GM23248 (cell line): ENCODE results near the gene SLC44A4. TPM values are rescaled to one million over a fixed set of nuclear protein-coding genes. Genes with fewer than 3 reads are reported as not detected.
"Not testable (repeated sequence)": the region's sequence is repeated elsewhere in the genome, so short reads cannot be mapped to it uniquely, and the experiment has no call there.

Experiments
- DNase-seq: peaks from one replicate; pipeline ENCODE4 v3.0.0-alpha.2; 2015
- H2AFZ ChIP-seq: fragments of 200-600 bp; sonication (generic); 2 replicates; pipeline ENCODE4 v1.6.1; 2016; ENCODE audit warnings: antibody characterized with exemption
- H3F3A ChIP-seq: fragments of 200-600 bp; sonication (generic); 2 replicates; pipeline ENCODE4 v1.6.1; 2016; ENCODE audit warnings: mild to moderate bottlenecking, antibody characterized with exemption, mixed run types; ENCODE audit not compliant: insufficient read depth
- H3K27ac ChIP-seq: fragments of 200-600 bp; sonication (generic); 2 replicates; pipeline ENCODE4 v1.5.1; 2016; ENCODE audit warnings: mild to moderate bottlenecking
- H3K27me3 ChIP-seq: fragments of 200-600 bp; sonication (generic); replicated peaks from 2 replicates; pipeline ENCODE4 v1.6.1; 2016; ENCODE audit warnings: mild to moderate bottlenecking; ENCODE audit not compliant: insufficient read depth
- H3K36me3 ChIP-seq: fragments of 200-600 bp; sonication (generic); 2 replicates; pipeline ENCODE4 v1.6.1; 2016; ENCODE audit warnings: low read depth, mild to moderate bottlenecking
- H3K4me1 ChIP-seq: fragments of 200-600 bp; sonication (generic); 2 replicates; pipeline ENCODE4 v1.6.1; 2016; ENCODE audit warnings: mild to moderate bottlenecking; ENCODE audit not compliant: insufficient read depth
- H3K4me2 ChIP-seq: fragments of 200-600 bp; sonication (generic); one replicate; pipeline ENCODE4 v1.6.1; 2016; ENCODE audit warnings: mild to moderate bottlenecking; ENCODE audit not compliant: unreplicated experiment
- H3K4me3 ChIP-seq: fragments of 200-600 bp; sonication (generic); 2 replicates; pipeline ENCODE4 v1.5.1; 2016; ENCODE audit warnings: mild to moderate bottlenecking
- H3K79me2 ChIP-seq: fragments of 200-600 bp; sonication (generic); 2 replicates; pipeline ENCODE4 v1.6.1; 2016; ENCODE audit warnings: mild to moderate bottlenecking; ENCODE audit not compliant: insufficient read depth
- H3K9ac ChIP-seq: fragments of 200-600 bp; sonication (generic); 2 replicates; pipeline ENCODE4 v1.6.1; 2016; ENCODE audit warnings: mild to moderate bottlenecking
- H3K9me2 ChIP-seq: fragments of 200-600 bp; sonication (generic); 2 replicates; pipeline ENCODE4 v1.6.1; 2016; ENCODE audit warnings: mixed run types, mild to moderate bottlenecking, moderate library complexity; ENCODE audit not compliant: insufficient read depth
- H3K9me3 ChIP-seq: fragments of 200-600 bp; sonication (generic); one replicate; pipeline ENCODE4 v1.6.1; 2017; ENCODE audit warnings: low read depth
- H4K20me1 ChIP-seq: fragments of 200-600 bp; sonication (generic); 2 replicates; pipeline ENCODE4 v1.6.0; 2016; ENCODE audit not compliant: insufficient read depth
- EZH2 ChIP-seq: fragments of 200-600 bp; sonication (generic); IDR thresholded peaks from 2 replicates; pipeline ENCODE4 v1.6.1; 2018; ENCODE audit warnings: antibody characterized with exemption, mild to moderate bottlenecking; ENCODE audit not compliant: insufficient read depth, poor library complexity, severe bottlenecking
- EZH2phosphoT487 ChIP-seq: fragments of 200-600 bp; sonication (generic); IDR thresholded peaks from 2 replicates; pipeline ENCODE4 v1.6.1; 2018; ENCODE audit warnings: antibody characterized with exemption, moderate library complexity, mild to moderate bottlenecking, low read depth; ENCODE audit not compliant: insufficient read depth
- WGBS, 2 experiments: methylation state at CpG; one replicate each; pipeline ENCODE4 v1.1.6; 2015 to 2017; ENCODE audit warnings: low lambda C conversion rate in 2 of 2, low coverage in 1 of 2; ENCODE audit errors: missing lambda C conversion rate in 2 of 2; 5-methylcytosine and 5-hydroxymethylcytosine counted together
- in situ Hi-C: fragments of 300-500 bp; cut with MboI; formaldehyde crosslinking; loops from 2 replicates; pipeline ENCODE4 v1.15.0; 2020
- polyA plus RNA-seq: library from polyadenylated mRNA; unstranded; fragments of >200 nt; fragmentation: Nextera tagmentation; extraction: Ambion mirVana; gene quantifications from 2 replicates; pipeline ENCODE4 v1.2.1, GENCODE V29; 2016
- total RNA-seq: library from RNA; depleted of rRNA; stranded (reverse); fragments of >200 nt; shearing (Covaris generic); gene quantifications from 2 replicates; pipeline ENCODE4 v1.2.3, GENCODE V29; 2014

Gene SLC44A4
- total and polyA plus RNA-seq, 2 experiments from 2014 or later: not detected

DNA sequence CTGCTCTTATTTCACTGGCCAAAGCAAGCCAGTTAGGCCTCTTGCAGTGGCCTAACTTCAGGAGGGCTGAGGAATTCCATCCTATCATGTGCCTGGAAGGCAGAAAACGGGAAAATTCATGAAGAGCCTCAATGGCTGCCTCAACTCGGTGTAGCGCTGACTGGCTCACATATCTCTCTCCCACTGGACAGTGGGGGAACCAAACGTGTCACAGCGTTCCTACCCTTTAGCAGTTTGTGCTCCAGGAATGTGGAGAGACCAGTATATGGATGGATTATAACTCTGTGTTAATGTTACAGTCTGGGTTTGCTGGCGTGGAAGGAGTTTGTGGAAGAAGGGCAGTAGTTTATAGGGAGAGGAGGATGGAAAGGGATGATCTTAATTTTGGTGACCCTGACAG, 37.0 kb upstream of the SLC44A4 start:
- Histone ChIP-seq H3K9ac (no peak overlapping the region), H3K9me2 (no peaks in the 10 kb centered on the region), H3K4me3 (no peak overlapping the region), H2AFZ (no peak overlapping the region), H3K27me3 (no peaks in the 10 kb centered on the region), H3K4me2 (no peak overlapping the region), H4K20me1 (no peaks in the 10 kb centered on the region), H3K79me2 (no peaks in the 10 kb centered on the region), H3F3A (peaks cover 3% of the 10 kb centered on the region; the same call in 1 of the 2 replicates), H3K4me1 (peaks cover 12% of the 10 kb centered on the region), H3K36me3 (no peaks in the 10 kb centered on the region), H3K9me3 (no peaks in the 10 kb centered on the region), H3K27ac (no peak overlapping the region)
- no peak for DNase-seq
- WGBS, 2 experiments: 88 to 95% methylated on average over 6 of the region's 6 CpGs
- in situ Hi-C loops: no loop called here
- TF ChIP-seq EZH2phosphoT487 (no peak), EZH2 (no peak)

DNA sequence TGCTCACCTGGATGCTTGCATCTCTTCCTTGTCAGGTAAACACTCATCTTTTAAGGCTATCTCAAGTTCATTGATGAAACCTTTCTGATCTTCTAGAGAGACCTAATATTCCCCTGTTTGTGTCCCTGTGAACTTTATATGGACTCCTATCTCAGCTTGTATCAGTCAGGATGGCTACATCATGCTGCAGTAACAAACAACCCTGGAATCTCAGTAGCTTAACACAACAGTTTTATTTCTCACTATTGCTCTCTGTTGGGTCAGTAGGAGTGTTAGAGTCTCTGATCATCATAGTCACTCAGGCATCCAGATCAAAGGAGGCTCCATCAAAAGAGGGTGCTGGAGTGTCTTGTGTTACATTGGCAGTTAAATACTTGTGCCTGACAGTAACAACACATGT, 36.6 kb upstream of the SLC44A4 start:
- in situ Hi-C loops: no loop called here
- no peak for DNase-seq
- no peaks in the 10 kb centered on the region for H3K27me3 ChIP-seq
- H3K9me2 ChIP-seq: no peaks in the 10 kb centered on the region
- TF ChIP-seq EZH2 (no peak), EZH2phosphoT487 (no peak)
- H3K36me3 ChIP-seq: no peaks in the 10 kb centered on the region
- H3K27ac ChIP-seq: no peak overlapping the region
- H4K20me1 ChIP-seq: no peaks in the 10 kb centered on the region
- H3K4me1 ChIP-seq: peaks cover 13% of the 10 kb centered on the region
- H3F3A ChIP-seq: peaks cover 5% of the 10 kb centered on the region
- no peak overlapping the region for H3K9ac ChIP-seq
- H2AFZ ChIP-seq: no peak overlapping the region
- H3K79me2 ChIP-seq: no peaks in the 10 kb centered on the region
- no peak overlapping the region for H3K4me3 ChIP-seq
- H3K9me3 ChIP-seq: no peaks in the 10 kb centered on the region
- H3K4me2 ChIP-seq: no peak overlapping the region

DNA sequence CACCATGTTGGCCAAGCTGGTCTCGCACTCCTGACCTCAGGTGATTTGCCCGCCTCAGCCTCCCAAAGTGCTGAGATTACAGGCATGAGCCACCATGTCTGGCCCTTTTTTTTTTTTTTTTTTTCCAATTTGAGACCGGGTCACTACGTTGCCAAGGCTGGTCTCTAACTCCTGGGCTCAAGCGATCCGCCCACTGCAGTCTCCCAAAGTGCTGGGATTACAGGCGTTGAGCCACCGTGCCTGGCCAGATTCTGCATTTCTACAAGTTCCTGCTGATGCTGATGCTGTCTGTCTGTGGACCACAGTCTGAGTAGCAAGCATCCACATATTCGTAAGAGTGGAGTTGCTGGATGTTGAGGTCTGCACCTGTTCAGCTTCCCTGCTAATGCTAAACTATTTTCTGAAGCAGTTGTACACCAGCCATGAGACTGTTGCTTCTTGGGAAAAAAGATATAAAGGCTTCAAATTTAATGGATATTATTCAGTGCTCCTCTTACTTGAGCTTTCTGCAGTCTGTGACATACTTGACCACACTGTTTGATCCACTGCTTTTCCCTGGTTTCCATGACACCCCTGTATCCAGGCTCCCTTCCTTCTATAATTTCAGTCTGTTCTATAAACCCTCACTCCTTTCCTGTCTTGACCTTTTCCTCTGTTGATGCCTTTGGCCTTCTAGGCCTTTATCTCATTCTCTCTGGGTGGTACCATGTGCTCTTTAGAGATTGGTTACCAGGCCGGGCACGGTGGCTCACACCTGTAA, 33.2 kb upstream of the SLC44A4 start:
- no peaks in the 10 kb centered on the region for H3K36me3 ChIP-seq
- 0 out of 2 replicates have a peak overlapping the region, but pooled peaks have one; percentile 11 for H3K9ac ChIP-seq
- TF ChIP-seq EZH2phosphoT487 (no peak), EZH2 (no peak)
- H3K4me1 ChIP-seq: peaks cover 40% of the 10 kb centered on the region
- peaks cover 16% of the 10 kb centered on the region for H3F3A ChIP-seq
- peak; percentile 28 for DNase-seq
- no peak overlapping the region for H3K4me3 ChIP-seq
- peak overlapping the region; percentile 95 for H3K27ac ChIP-seq
- no peaks in the 10 kb centered on the region for H4K20me1 ChIP-seq
- H3K9me2 ChIP-seq: no peaks in the 10 kb centered on the region
- H2AFZ ChIP-seq: no peak overlapping the region
- no peaks in the 10 kb centered on the region for H3K79me2 ChIP-seq
- in situ Hi-C loops: no loop called here
- no peaks in the 10 kb centered on the region for H3K9me3 ChIP-seq
- no peaks in the 10 kb centered on the region for H3K27me3 ChIP-seq
- no peak overlapping the region for H3K4me2 ChIP-seq
- 61 to 63% methylated on average over 10 to 11 of the region's 11 CpGs for WGBS, 2 experiments

DNA sequence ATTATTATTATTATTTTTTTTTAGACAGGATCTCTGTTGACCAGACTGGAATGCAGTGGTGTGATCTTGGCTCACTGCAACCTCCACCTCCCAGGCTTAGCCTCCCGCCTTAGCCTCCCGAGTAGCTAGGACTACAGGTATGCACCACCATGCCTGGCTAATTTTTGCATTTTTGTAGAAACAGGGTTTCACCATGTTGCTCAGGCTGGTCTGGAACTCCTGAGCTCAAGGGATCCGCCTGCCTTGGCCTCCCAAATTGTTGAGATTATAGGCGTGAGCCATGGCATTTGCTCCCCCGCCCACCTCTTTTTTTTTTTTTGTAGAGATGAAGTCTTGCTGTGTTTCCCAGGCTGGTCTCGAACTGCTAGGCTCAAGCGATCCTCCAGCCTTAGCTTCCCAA, 30.5 kb upstream of the SLC44A4 start:
- H3K4me2 ChIP-seq, H3K9me3 ChIP-seq, H3K9ac ChIP-seq, H3K79me2 ChIP-seq, H3K4me3 ChIP-seq, in situ Hi-C loops, H3K9me2 ChIP-seq, H4K20me1 ChIP-seq, H3K36me3 ChIP-seq, DNase-seq, H3K27me3 ChIP-seq, H2AFZ ChIP-seq: not testable (repeated sequence)
- Histone ChIP-seq H3K27ac (peak overlapping the region; percentile 95), H3F3A (peaks cover 16% of the 10 kb centered on the region), H3K4me1 (peaks cover 43% of the 10 kb centered on the region)
- 76 to 85% methylated on average over 7 of the region's 7 CpGs for WGBS, 2 experiments

DNA sequence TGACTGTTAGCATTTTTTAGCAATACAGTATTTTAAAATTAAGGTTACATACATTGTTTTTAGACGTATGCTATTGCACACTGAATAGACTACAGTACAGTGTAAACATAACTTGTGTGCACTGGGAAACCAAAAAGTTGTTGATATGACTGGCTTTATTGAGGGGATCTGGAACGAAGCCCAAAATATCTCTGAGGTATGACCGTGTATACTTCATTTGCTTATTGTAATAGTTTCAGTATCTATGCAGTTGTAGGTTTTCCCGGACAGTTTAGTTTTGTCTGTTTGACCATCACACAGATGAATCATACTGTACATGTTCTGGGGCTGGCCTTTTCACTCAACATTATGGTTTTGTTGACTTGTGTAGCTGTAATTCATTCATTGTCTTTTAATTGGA, 30.0 kb upstream of the SLC44A4 start:
- DNase-seq: peak; percentile 68
- no peaks in the 10 kb centered on the region for H4K20me1 ChIP-seq
- no peak overlapping the region for H2AFZ ChIP-seq
- H3K79me2 ChIP-seq: no peaks in the 10 kb centered on the region
- no peak overlapping the region for H3K9ac ChIP-seq
- 40 to 52% methylated on average over 4 of the region's 4 CpGs for WGBS, 2 experiments
- in situ Hi-C loops: no loop called here
- no peak overlapping the region for H3K4me3 ChIP-seq
- H3F3A ChIP-seq: peaks cover 16% of the 10 kb centered on the region
- TF ChIP-seq EZH2phosphoT487: no peak
- no peak for TF ChIP-seq EZH2
- H3K36me3 ChIP-seq: no peaks in the 10 kb centered on the region
- peak overlapping the region; percentile 95 for H3K27ac ChIP-seq
- no peaks in the 10 kb centered on the region for H3K27me3 ChIP-seq
- no peaks in the 10 kb centered on the region for H3K9me2 ChIP-seq
- H3K9me3 ChIP-seq: no peaks in the 10 kb centered on the region
- H3K4me2 ChIP-seq: no peak overlapping the region
- peaks cover 43% of the 10 kb centered on the region for H3K4me1 ChIP-seq

DNA sequence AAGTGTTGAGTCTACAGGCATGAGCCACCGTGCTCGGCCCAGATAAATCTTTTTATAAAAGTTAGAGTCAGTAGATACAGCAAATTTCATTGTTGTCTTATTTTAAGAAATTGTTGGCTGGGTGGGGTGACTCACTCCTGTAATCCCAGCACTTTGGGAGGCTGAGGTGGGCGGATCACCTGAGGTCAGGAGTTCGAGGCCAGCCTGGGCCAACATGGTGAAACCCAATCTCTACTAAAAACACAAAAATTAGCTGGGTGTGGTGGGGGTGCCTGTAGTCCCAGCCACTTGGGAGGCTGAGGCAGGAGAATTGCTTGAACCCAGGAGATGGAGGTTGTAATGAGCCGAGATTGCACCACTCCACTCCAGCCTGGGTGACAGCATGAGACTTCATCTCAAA, 29.5 kb upstream of the SLC44A4 start:
- H3K79me2 ChIP-seq, H3K27me3 ChIP-seq, H3K4me2 ChIP-seq, H3K36me3 ChIP-seq, in situ Hi-C loops, H4K20me1 ChIP-seq, H3K4me3 ChIP-seq, H3K9me3 ChIP-seq, H2AFZ ChIP-seq, H3K9me2 ChIP-seq, H3K9ac ChIP-seq: not testable (repeated sequence)
- WGBS, 2 experiments: 93 to 94% methylated on average over 5 of the region's 5 CpGs
- Histone ChIP-seq H3K27ac (peak overlapping the region; percentile 95), H3K4me1 (peaks cover 43% of the 10 kb centered on the region), H3F3A (peaks cover 16% of the 10 kb centered on the region)
- peak; percentile 24 for DNase-seq
